Common myeloid progenitor, CD34-positive (primary cell): ENCODE results near the gene SERINC3.

Experiments
- CTCF ChIA-PET: fragments of 350-600 bp; sonication (Branson Sonifier 250); formaldehyde crosslinking; loops from one replicate; lab custom pipeline; 2021; ENCODE audit warnings: antibody characterized with exemption; lab: Charles Lee
- POLR2A ChIA-PET: fragments of 350-600 bp; sonication (Branson Sonifier 250); formaldehyde crosslinking; loops from one replicate; lab custom pipeline; 2021; ENCODE audit warnings: antibody characterized with exemption; lab: Charles Lee
- DNase-seq, 3 donors: peaks; one replicate each; pipeline versions ENCODE4 v3.0.0 to v3.0.0-alpha.2; 2013
- H3K27ac ChIP-seq, 2 experiments: 1 replicate in 1 of 2; 2 replicates in 1 of 2; pipeline ENCODE4 v1.7.0; 2013; ENCODE audit warnings: inconsistent platforms in 2 of 2, low read length in 2 of 2, mild to moderate bottlenecking in 2 of 2, low read depth in 1 of 2, moderate library complexity in 1 of 2; ENCODE audit not compliant: severe bottlenecking in 2 of 2, insufficient read depth in 1 of 2, poor library complexity in 1 of 2
- H3K27me3 ChIP-seq, 5 experiments: replicated peaks in 2 of 5; 1 replicate in 3 of 5; 2 replicates in 2 of 5; pipeline versions ENCODE4 v1.6.1 to v1.7.0; 2013; ENCODE audit warnings: low read length in 4 of 5, mild to moderate bottlenecking in 2 of 5, moderate library complexity in 2 of 5, inconsistent platforms in 1 of 5; ENCODE audit not compliant: insufficient read depth in 5 of 5, control insufficient read depth in 4 of 5
- H3K36me3 ChIP-seq, 4 experiments: 1 replicate in 2 of 4; 2 replicates in 2 of 4; pipeline versions ENCODE4 v1.6.1 to v1.7.0; 2013; ENCODE audit warnings: low read length in 3 of 4, control low read depth in 1 of 4, mild to moderate bottlenecking in 1 of 4; ENCODE audit not compliant: control insufficient read depth in 4 of 4, insufficient read depth in 4 of 4
- H3K4me1 ChIP-seq, 4 experiments: 1 replicate in 3 of 4; 2 replicates in 1 of 4; pipeline versions ENCODE4 v1.6.1 to v1.7.1; 2013; ENCODE audit warnings: low read length in 3 of 4, mild to moderate bottlenecking in 3 of 4, control low read depth in 1 of 4, inconsistent platforms in 1 of 4, moderate library complexity in 1 of 4; ENCODE audit not compliant: control insufficient read depth in 4 of 4, insufficient read depth in 4 of 4; ENCODE audit errors: control extremely low read depth in 1 of 4
- H3K4me3 ChIP-seq, 7 experiments: 1 replicate in 4 of 7; 2 replicates in 3 of 7; pipeline versions ENCODE4 v1.5.1 to v1.7.0; 2013; ENCODE audit warnings: mild to moderate bottlenecking in 7 of 7, low read length in 6 of 7, moderate library complexity in 6 of 7, inconsistent platforms in 2 of 7, low read depth in 2 of 7, control low read depth in 1 of 7; ENCODE audit not compliant: insufficient read depth in 4 of 7, control insufficient read depth in 1 of 7; ENCODE audit errors: extremely low read depth in 1 of 7
- H3K9me3 ChIP-seq, 5 experiments: 1 replicate in 4 of 5; 2 replicates in 1 of 5; pipeline versions ENCODE4 v1.6.1 to v1.7.1; 2013; ENCODE audit warnings: low read length in 4 of 5, mild to moderate bottlenecking in 2 of 5, inconsistent platforms in 1 of 5, low read depth in 1 of 5, moderate library complexity in 1 of 5; ENCODE audit not compliant: control insufficient read depth in 4 of 5, insufficient read depth in 2 of 5; ENCODE audit errors: control extremely low read depth in 1 of 5
- WGBS: methylation state at CpG from one replicate; pipeline ENCODE4 v1.1.5; 2013; ENCODE audit not compliant: insufficient coverage; 5-methylcytosine and 5-hydroxymethylcytosine counted together

The SERINC3 gene

GRCh38 chr20:44468044-44468782, 53.7 kb downstream of the SERINC3 start:
- Histone ChIP-seq H3K27ac (no peak overlapping the region), H3K36me3 (no peaks in the 10 kb centered on the region), H3K4me3 (no peak overlapping the region), H3K4me1 (no peaks in the 10 kb centered on the region), H3K27me3 (peaks cover 0 to 4% (median 0%) of the 10 kb centered on the region in 5 experiments), H3K9me3 (no peaks in the 10 kb centered on the region)
- POLR2A ChIA-PET, result no interaction called here
- DNase-seq, result no peak
- CTCF ChIA-PET, result interaction anchor here (1.8 kb wide), 1 partner anchor 85 kb away, joined by 9 read pairs; no protein-coding TSS in a partner anchor
- WGBS, result 97% methylated on average over 5 of the region's 8 CpGs

DNA sequence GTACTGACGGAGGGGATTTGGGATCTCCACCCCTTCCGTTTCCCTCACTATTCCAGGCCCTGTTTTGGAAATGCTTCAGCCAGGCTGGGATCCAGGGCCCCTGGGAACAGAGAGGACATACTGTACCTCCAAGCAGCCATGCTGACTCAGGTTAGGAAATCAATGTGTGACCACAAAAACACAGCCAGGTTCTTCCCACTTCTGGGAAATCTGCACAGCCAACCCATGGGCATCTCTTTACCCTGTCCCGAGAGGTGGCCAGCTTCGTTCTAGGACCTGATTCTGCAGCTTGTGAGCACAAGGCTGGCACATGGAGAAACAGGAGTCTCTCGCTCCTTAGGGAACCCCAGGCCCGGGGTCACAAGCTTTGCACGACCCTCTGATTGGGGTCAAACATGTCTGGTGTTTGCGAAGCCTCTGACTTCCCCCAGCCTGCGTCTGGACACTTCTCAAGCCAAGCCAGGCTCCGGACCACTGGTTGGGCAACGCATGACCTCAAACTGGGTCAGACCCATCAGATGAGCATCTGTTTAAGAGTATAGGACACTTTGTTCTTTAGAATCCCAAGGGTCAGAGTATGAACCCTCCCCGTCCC, 54.5 kb downstream of the SERINC3 start:
- WGBS, result 93% methylated on average over 12 of the region's 12 CpGs
- no peak overlapping the region for H3K27ac ChIP-seq
- H3K36me3 ChIP-seq, result no peaks in the 10 kb centered on the region
- H3K4me3 ChIP-seq, result no peak overlapping the region
- no peaks in the 10 kb centered on the region for H3K9me3 ChIP-seq
- no peaks in the 10 kb centered on the region for H3K4me1 ChIP-seq
- CTCF ChIA-PET, result interaction anchor here (1.8 kb wide), 1 partner anchor 84 kb away, joined by 9 read pairs; no protein-coding TSS in a partner anchor
- H3K27me3 ChIP-seq, result peaks cover 0 to 4% (median 0%) of the 10 kb centered on the region in 5 experiments
- DNase-seq, result no peak
- POLR2A ChIA-PET, result no interaction called here

DNA sequence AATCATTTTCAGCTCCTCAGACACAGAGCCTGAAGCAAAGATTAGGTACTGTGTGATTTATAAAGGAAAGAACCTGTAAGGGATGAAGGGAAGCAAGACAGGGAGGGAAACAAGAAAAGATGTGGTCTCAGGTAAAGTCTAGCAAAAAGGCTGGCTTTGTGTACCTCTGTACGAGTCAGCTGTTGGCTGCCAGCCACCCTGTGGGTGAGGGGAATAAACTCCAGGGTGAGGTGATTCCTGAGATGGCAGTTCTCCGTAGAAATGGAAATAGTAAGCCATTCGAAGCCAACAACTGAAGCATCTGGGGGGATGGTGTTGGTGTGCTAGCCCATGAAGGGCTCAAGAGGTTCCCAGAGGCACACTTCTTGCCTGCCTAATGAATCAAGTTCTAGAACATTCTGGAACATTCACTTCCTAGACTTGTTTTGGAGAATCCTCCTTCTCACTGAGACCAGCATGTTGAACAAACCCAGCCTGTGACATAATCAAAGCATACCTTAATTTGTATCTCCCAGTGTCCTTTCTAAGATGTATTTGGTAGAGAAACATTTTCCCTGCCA, 56.8 kb downstream of the SERINC3 start:
- Histone ChIP-seq H3K9me3 (no peaks in the 10 kb centered on the region), H3K27me3 (peaks cover 0 to 4% (median 0%) of the 10 kb centered on the region in 5 experiments), H3K4me1 (no peaks in the 10 kb centered on the region), H3K4me3 (no peak overlapping the region), H3K27ac (no peak overlapping the region), H3K36me3 (no peaks in the 10 kb centered on the region)
- no peak for DNase-seq
- POLR2A ChIA-PET, result no interaction called here
- CTCF ChIA-PET, result interaction anchor here (1.4 kb wide), 1 partner anchor 248 kb away, joined by 4 read pairs; no protein-coding TSS in a partner anchor
- 79% methylated on average over 2 of the region's 3 CpGs for WGBS

- WGBS, result 93% methylated on average over 2 of the region's 3 CpGs
- CTCF ChIA-PET, result interaction anchor here (1.4 kb wide), 1 partner anchor 247 kb away, joined by 4 read pairs; no protein-coding TSS in a partner anchor
These were observed 57.4 kb downstream of the SERINC3 start for GRCh38 chr20:44464514-44464913.

GRCh38 chr20:44463466-44463865, 58.4 kb downstream of the SERINC3 start:
- no peak overlapping the region for H3K4me3 ChIP-seq
- CTCF ChIA-PET, result no interaction called here
- DNase-seq, result no peak
- WGBS, result 80% methylated on average over 2 of the region's 5 CpGs
- H3K4me1 ChIP-seq, result no peaks in the 10 kb centered on the region
- no peaks in the 10 kb centered on the region for H3K36me3 ChIP-seq
- POLR2A ChIA-PET, result no interaction called here
- H3K9me3 ChIP-seq, result no peaks in the 10 kb centered on the region
- no peak overlapping the region for H3K27ac ChIP-seq
- peaks cover 0 to 4% (median 0%) of the 10 kb centered on the region in 5 experiments for H3K27me3 ChIP-seq

More at GRCh38 chr20:44464514-44464913, 57.4 kb downstream of the SERINC3 start:
- POLR2A ChIA-PET, result no interaction called here
- DNase-seq, result no peak
- Histone ChIP-seq H3K27ac (no peak overlapping the region), H3K4me3 (no peak overlapping the region), H3K36me3 (no peaks in the 10 kb centered on the region), H3K4me1 (no peaks in the 10 kb centered on the region), H3K27me3 (peaks cover 0 to 4% (median 0%) of the 10 kb centered on the region in 5 experiments), H3K9me3 (no peaks in the 10 kb centered on the region)

- no peaks in the 10 kb centered on the region for H3K36me3 ChIP-seq
- H3K9me3 ChIP-seq, result no peaks in the 10 kb centered on the region
- ChIA-PET POLR2A (interaction anchor here (0.6 kb wide), 1 partner anchor 9 kb away, joined by 3 read pairs; no protein-coding TSS in a partner anchor), CTCF (interaction anchor here (0.6 to 5.6 kb wide), 12 partner anchors 8 to 345 kb away, joined by 3 to 59 read pairs (median 4); partner anchors contain the start of gene FITM2)
- WGBS, result 97% methylated on average over 4 of the region's 5 CpGs
- H3K27me3 ChIP-seq, result peaks cover 0 to 4% (median 0%) of the 10 kb centered on the region in 5 experiments
- peaks cover 0 to 2% (median 0%) of the 10 kb centered on the region in 4 experiments for H3K4me1 ChIP-seq
- no peak for DNase-seq
- H3K27ac ChIP-seq, result no peak overlapping the region
- H3K4me3 ChIP-seq, result no peak overlapping the region
These were observed 60.1 kb downstream of the SERINC3 start for GRCh38 chr20:44461803-44462174.
